H1 (cell line): Measurements from ENCODE around the gene CCDC192. TPM values are rescaled to one million over a fixed set of nuclear protein-coding genes. Genes with fewer than 3 reads are reported as not detected.

Experiments
- CTCF ChIA-PET: fragments of 300-600 bp; sonication (Branson Sonifier 250); formaldehyde crosslinking; loops from one replicate; lab custom pipeline; 2021; ENCODE audit not compliant: partially characterized antibody; lab: Charles Lee
- POLR2A ChIA-PET: fragments of 300-600 bp; sonication (Branson Sonifier 250); formaldehyde crosslinking; loops from one replicate; lab custom pipeline; 2021; ENCODE audit warnings: inconsistent platforms; ENCODE audit not compliant: partially characterized antibody; lab: Charles Lee
- DNase-seq, 2 experiments: peaks; one replicate each; pipeline versions ENCODE4 v3.0.0 to v3.0.0-alpha.2; 2010 to 2022; ENCODE audit warnings: low spot score in 2 of 2, low read depth in 1 of 2, mixed read lengths in 1 of 2
- FAIRE-seq: peaks from 2 replicates; lab custom pipeline; 2011; peaks lifted over from hg19 to GRCh38; lab: Jason Lieb, UNC
- H2AFZ ChIP-seq: 2 replicates; pipeline ENCODE4 v1.8.1; 2012; ENCODE audit warnings: low read length, inconsistent platforms
- H2AK5ac ChIP-seq: 2 replicates; pipeline ENCODE4 v1.6.1; 2013; ENCODE audit warnings: low read depth, low read length
- H2BK120ac ChIP-seq: replicated peaks from 2 replicates; pipeline ENCODE3; 2013; ENCODE audit warnings: low read depth, low read length, inconsistent platforms
- H2BK12ac ChIP-seq: 2 replicates; pipeline ENCODE4 v1.6.1; 2013; ENCODE audit warnings: low read depth, low read length
- H2BK15ac ChIP-seq: 2 replicates; pipeline ENCODE4 v1.6.1; 2013; ENCODE audit warnings: low read length
- H2BK20ac ChIP-seq: 2 replicates; pipeline ENCODE4 v1.6.1; 2013; ENCODE audit warnings: low read length
- H2BK5ac ChIP-seq: 2 replicates; pipeline ENCODE4 v1.6.1; 2013; ENCODE audit warnings: low read depth, low read length
- H3K14ac ChIP-seq: 2 replicates; pipeline ENCODE4 v1.6.1; 2013; ENCODE audit warnings: inconsistent platforms; ENCODE audit not compliant: insufficient read length
- H3K18ac ChIP-seq: 2 replicates; pipeline ENCODE4 v1.6.1; 2013; ENCODE audit warnings: low read length; ENCODE audit errors: extremely low read depth
- H3K23ac ChIP-seq: 2 replicates; pipeline ENCODE4 v1.6.1; 2013; ENCODE audit warnings: inconsistent platforms; ENCODE audit not compliant: insufficient read length
- H3K23me2 ChIP-seq: 2 replicates; pipeline ENCODE4 v1.6.1; 2013; ENCODE audit warnings: low read depth, low read length
- H3K27ac ChIP-seq: 2 replicates; pipeline ENCODE4 v1.6.1; 2011; ENCODE audit warnings: low read depth, low read length, inconsistent platforms
- H3K27me3 ChIP-seq, 4 experiments: replicated peaks in 1 of 4; 1 replicate in 1 of 4; 2 replicates in 3 of 4; pipeline versions ENCODE4 v1.6.1 to v1.8.1; 2011 to 2013; ENCODE audit warnings: low read length in 3 of 4, mild to moderate bottlenecking in 3 of 4, inconsistent platforms in 2 of 4, mixed read lengths in 2 of 4, moderate library complexity in 1 of 4; ENCODE audit not compliant: control insufficient read depth in 3 of 4, insufficient read depth in 3 of 4; ENCODE audit errors: extremely low read depth in 1 of 4
- H3K36me3 ChIP-seq, 4 experiments: 2 replicates each; pipeline versions ENCODE4 v1.6.1 to v1.8.1; 2011 to 2013; ENCODE audit warnings: mild to moderate bottlenecking in 4 of 4, low read length in 3 of 4, moderate library complexity in 2 of 4, control low read depth in 1 of 4, inconsistent platforms in 1 of 4; ENCODE audit not compliant: insufficient read depth in 4 of 4, control insufficient read depth in 2 of 4
- H3K4ac ChIP-seq: replicated peaks from 2 replicates; pipeline ENCODE3; 2013; ENCODE audit warnings: low read length, low read depth, mixed read lengths, inconsistent platforms; ENCODE audit not compliant: insufficient read length
- H3K4me1 ChIP-seq, 4 experiments: replicated peaks in 1 of 4; 1 replicate in 1 of 4; 2 replicates in 3 of 4; pipeline versions ENCODE4 v1.6.1 to v1.8.1; 2011 to 2013; ENCODE audit warnings: low read length in 3 of 4, inconsistent platforms in 2 of 4, mixed read lengths in 1 of 4; ENCODE audit not compliant: insufficient read depth in 4 of 4, control insufficient read depth in 3 of 4
- H3K4me2 ChIP-seq, 2 experiments: 2 replicates each; pipeline versions ENCODE4 v1.6.1 to v1.8.1; 2011 to 2013; ENCODE audit warnings: low read depth in 2 of 2, low read length in 2 of 2, control low read depth in 1 of 2, inconsistent platforms in 1 of 2, mild to moderate bottlenecking in 1 of 2; ENCODE audit not compliant: insufficient read depth in 1 of 2
- H3K4me3 ChIP-seq, 4 experiments: fragments of 200-600, 300-600 bp in 1 of 4; sonication (generic), shearing (Covaris generic), sonication (Bioruptor Twin) in 1 of 4; 2 replicates each; pipeline versions ENCODE4 v1.5.1 to v1.8.1; 2011 to 2016; ENCODE audit warnings: low read length in 4 of 4, low read depth in 3 of 4, control low read depth in 2 of 4, inconsistent platforms in 2 of 4, mild to moderate bottlenecking in 2 of 4, mixed read lengths in 1 of 4, moderate library complexity in 1 of 4; ENCODE audit not compliant: insufficient read depth in 2 of 4; ENCODE audit errors: extremely low read depth in 1 of 4
- H3K56ac ChIP-seq: replicated peaks from 2 replicates; pipeline ENCODE3; 2013; ENCODE audit warnings: low read depth, mild to moderate bottlenecking, mixed read lengths, low read length, inconsistent platforms; ENCODE audit not compliant: insufficient read length
- H3K79me1 ChIP-seq: 2 replicates; pipeline ENCODE4 v1.6.1; 2013; ENCODE audit warnings: low read depth, low read length, control low read depth
- H3K79me2 ChIP-seq, 2 experiments: 2 replicates each; pipeline versions ENCODE4 v1.6.1 to v1.8.1; 2012 to 2013; ENCODE audit warnings: low read length in 2 of 2, mild to moderate bottlenecking in 2 of 2, inconsistent platforms in 1 of 2; ENCODE audit not compliant: insufficient read depth in 2 of 2, control insufficient read depth in 1 of 2
- H3K9ac ChIP-seq, 4 experiments: replicated peaks in 1 of 4; 1 replicate in 1 of 4; 2 replicates in 3 of 4; pipeline versions ENCODE4 v1.6.1 to v1.8.1; 2011 to 2013; ENCODE audit warnings: low read depth in 3 of 4, low read length in 3 of 4, control low read depth in 2 of 4, mild to moderate bottlenecking in 2 of 4, moderate library complexity in 2 of 4, inconsistent platforms in 1 of 4; ENCODE audit errors: extremely low read depth in 1 of 4
- H3K9me3 ChIP-seq, 2 experiments: 2 replicates each; pipeline versions ENCODE4 v1.6.1 to v1.8.1; 2012 to 2013; ENCODE audit warnings: mild to moderate bottlenecking in 2 of 2, moderate library complexity in 2 of 2, control low read depth in 1 of 2, inconsistent platforms in 1 of 2, low read depth in 1 of 2, low read length in 1 of 2, mixed read lengths in 1 of 2; ENCODE audit not compliant: insufficient read depth in 2 of 2
- H4K20me1 ChIP-seq, 2 experiments: replicated peaks in 1 of 2; 2 replicates each; pipeline versions ENCODE3 to v1.8.1; 2011 to 2013; ENCODE audit warnings: inconsistent platforms in 2 of 2, low read length in 2 of 2, mild to moderate bottlenecking in 1 of 2; ENCODE audit not compliant: insufficient read depth in 2 of 2, control insufficient read depth in 1 of 2
- H4K5ac ChIP-seq: 2 replicates; pipeline ENCODE4 v1.6.1; 2013; ENCODE audit warnings: low read length, low read depth, mixed read lengths, inconsistent platforms; ENCODE audit not compliant: insufficient read length
- H4K8ac ChIP-seq: 2 replicates; pipeline ENCODE4 v1.8.0; 2013; ENCODE audit warnings: mild to moderate bottlenecking, moderate library complexity, low read length, inconsistent platforms; ENCODE audit not compliant: insufficient read depth; ENCODE audit errors: extremely low read depth
- H4K91ac ChIP-seq: replicated peaks from 2 replicates; pipeline ENCODE3; 2013; ENCODE audit warnings: low read length, mixed read lengths, inconsistent platforms; ENCODE audit not compliant: insufficient read length
- HDAC2 ChIP-seq, 2 experiments: fragments of 300-600 bp in 1 of 2; sonication (generic) in 1 of 2; IDR thresholded peaks; 2 replicates each; pipeline ENCODE4 v1.6.1; 2011 to 2012; ENCODE audit warnings: low read depth in 2 of 2, low read length in 2 of 2, mild to moderate bottlenecking in 2 of 2, moderate library complexity in 2 of 2, borderline replicate concordance in 1 of 2, inconsistent platforms in 1 of 2
- WGBS, 2 experiments: shearing (Covaris generic) in 1 of 2; methylation state at CpG; one replicate each; pipeline versions ENCODE4 v1.1.6 to v1.1.7; 2013 to 2015; ENCODE audit warnings: low lambda C conversion rate in 2 of 2, mixed read lengths in 2 of 2, inconsistent platforms in 1 of 2, low coverage in 1 of 2, missing lambda C conversion rate in 1 of 2; ENCODE audit not compliant: insufficient replicate concordance in 2 of 2, insufficient coverage in 1 of 2, insufficient read length in 1 of 2; ENCODE audit errors: extremely low coverage in 1 of 2, missing lambda C conversion rate in 1 of 2; 5-methylcytosine and 5-hydroxymethylcytosine counted together
- polyA plus RNA-seq, 7 experiments: library from polyadenylated mRNA; depleted of rRNA in 3 of 7; stranded (reverse) in 5 of 7; unstranded in 2 of 7; fragments of >200 nt in 5 of 7; fragments of 200-250 nt in 2 of 7; gene quantifications; 1 replicate in 5 of 7; 2 replicates in 1 of 7; 4 replicates in 1 of 7; pipeline versions ENCODE4 v1.2.1 to v1.2.3, GENCODE V29; 2011 to 2013; ENCODE audit warnings: missing spikeins in 2 of 7, mixed read lengths in 2 of 7
- total RNA-seq: library from RNA; stranded (reverse); fragmentation: NEBNext Ultra II Directional; extraction: Animal tissue kit (Norgen Biotek cat#: 25700); gene quantifications from 2 replicates; pipeline ENCODE4 v1.2.1, GENCODE V29; 2021

The CCDC192 gene
- total and polyA plus RNA-seq, 2 of the 8 experiments (the other 6 are each of a cell fraction or from before 2014, with no cell fraction given): 0.61 TPM; not detected in 1

DNA sequence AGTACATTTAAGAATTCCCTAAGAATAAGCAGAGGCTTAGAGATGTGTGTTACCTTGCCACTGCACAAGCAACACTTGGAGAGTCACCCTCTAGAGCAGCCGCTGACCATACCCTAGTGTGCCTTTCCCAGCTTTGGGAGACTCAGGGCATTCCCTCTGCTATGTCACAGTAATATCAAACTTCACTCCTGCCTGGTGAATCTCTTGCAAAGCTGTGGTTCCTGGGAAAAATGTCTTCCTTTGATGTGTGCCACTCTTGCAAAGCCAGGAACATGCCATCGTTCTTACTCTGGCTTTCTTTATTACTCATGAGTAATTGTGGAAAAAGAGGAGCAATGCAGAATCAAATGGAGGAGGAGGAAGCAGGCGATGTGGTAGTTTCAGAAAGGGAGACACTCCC lies 173.2 kb downstream of the CCDC192 start:
- Histone ChIP-seq H3K4me1 (peaks cover 0 to 2% (median 0%) of the 10 kb centered on the region in 4 experiments; a peak in 1 of 7 replicates), H3K4me2 (no peak overlapping the region), H3K56ac (no peak overlapping the region), H3K9ac (no peak overlapping the region), H3K23ac (no peak overlapping the region), H3K79me2 (no peaks in the 10 kb centered on the region), H4K91ac (no peak overlapping the region), H2BK20ac (no peak overlapping the region), H2BK15ac (no peak overlapping the region)
- POLR2A ChIA-PET: no interaction called here
- TF ChIP-seq HDAC2 (IDR thresholded peaks at IDR 0.05; ENCODE audit: borderline replicate concordance in 1 of 2, low read depth in 2 of 2, low read length in 2 of 2): no peak
- TF ChIP-seq, all 59 proteins: peak for 0
- Histone ChIP-seq H2BK5ac (no peak overlapping the region), H3K18ac (no peak overlapping the region), H2BK120ac (no peak overlapping the region), H2AK5ac (no peak overlapping the region), H3K27me3 (no peaks in the 10 kb centered on the region), H3K79me1 (no peaks in the 10 kb centered on the region), H3K9me3 (no peaks in the 10 kb centered on the region), H4K20me1 (no peaks in the 10 kb centered on the region), H2AFZ (no peak overlapping the region), H3K4me3 (no peak overlapping the region), H3K23me2 (no peaks in the 10 kb centered on the region), H3K14ac (no peak overlapping the region), H2BK12ac (no peak overlapping the region), H4K5ac (no peak overlapping the region), H3K36me3 (no peaks in the 10 kb centered on the region), H3K4ac (no peak overlapping the region), H3K27ac (no peak overlapping the region), H4K8ac (no peak overlapping the region)
- no peak for DNase-seq
- WGBS, 2 experiments: 89% methylated on average over 3 of the region's 3 CpGs; no CpG with 5 or more reads in 1 of the 2 experiments
- no peak for FAIRE-seq
- CTCF ChIA-PET: interaction anchor here (0.7 to 5.8 kb wide), 17 partner anchors 10 to 325 kb away, joined by 3 to 53 read pairs (median 3); no protein-coding TSS in a partner anchor
